GM19397 (cell line): Measurements from ENCODE around the gene RHOV.

ENCODE experiments used
- ATAC-seq: cut with Tn5 transposase; IDR thresholded peaks from one replicate; pipeline ENCODE4 v1.9.1; 2021; ENCODE audit warnings: mild to moderate bottlenecking, moderate library complexity; ENCODE audit not compliant: unreplicated experiment

The RHOV gene

GRCh38 chr15:40904552-40905201 is 30.6 kb upstream of the RHOV start:
- ATAC-seq: no peak

GRCh38 chr15:40902605-40903561 is 28.8 kb upstream of the RHOV start:
- ATAC-seq: no peak

GRCh38 chr15:40901053-40901443 is 27.0 kb upstream of the RHOV start:
- no peak for ATAC-seq

- ATAC-seq: no peak
Observed at GRCh38 chr15:40900256-40901052, 26.4 kb upstream of the RHOV start.

GRCh38 chr15:40899536-40900207 is 25.6 kb upstream of the RHOV start:
- ATAC-seq: no peak

GRCh38 chr15:40894681-40895448 is 20.8 kb upstream of the RHOV start:
- peak; percentile 33 for ATAC-seq

GRCh38 chr15:40893733-40894680 is 20.0 kb upstream of the RHOV start, which contains the start of gene VPS18:
Gene VPS18, plus strand, starts transcription at chr15:40894450. Its CDS starts 319 bp downstream, at chr15:40894769.
- peak; percentile 92 for ATAC-seq

GRCh38 chr15:40893019-40893670 is 19.1 kb upstream of the RHOV start:
- no peak for ATAC-seq

- ATAC-seq: no peak
Observed at GRCh38 chr15:40892447-40893012, 18.5 kb upstream of the RHOV start.

- no peak for ATAC-seq
Observed at GRCh38 chr15:40891810-40892446, 17.9 kb upstream of the RHOV start.

GRCh38 chr15:40891138-40891537 is 17.1 kb upstream of the RHOV start:
- no peak for ATAC-seq

GRCh38 chr15:40889112-40889511 is 15.1 kb upstream of the RHOV start:
- ATAC-seq: no peak

GRCh38 chr15:40886586-40886985 is 12.6 kb upstream of the RHOV start:
- ATAC-seq: no peak

- no peak for ATAC-seq
Observed at GRCh38 chr15:40881351-40881750, 7.3 kb upstream of the RHOV start.

GRCh38 chr15:40879609-40880008 is 5.6 kb upstream of the RHOV start:
- no peak for ATAC-seq

GRCh38 chr15:40878785-40879184 is 4.8 kb upstream of the RHOV start:
- ATAC-seq: no peak

- no peak for ATAC-seq
Observed at GRCh38 chr15:40877694-40878093, 3.7 kb upstream of the RHOV start.
